Liver (tissue), 3 donors: ENCODE measurements around the gene MELTF.

Source experiments
- CTCF ChIP-seq: fragments of 150-350 bp; IDR thresholded peaks from 2 replicates; pipeline ENCODE4 v1.5.1; 2017; ENCODE audit warnings: improper control_type of control experiment, low read depth, low read length; ENCODE audit not compliant: missing input control
- FOXA1 ChIP-seq: IDR thresholded peaks from 2 replicates; pipeline ENCODE4 v1.6.1; 2016; ENCODE audit warnings: antibody characterized with exemption
- GABPA ChIP-seq, 2 donors: IDR thresholded peaks in 1 of 2; conservative IDR thresholded peaks in 1 of 2; 2 replicates each; pipeline ENCODE4 v1.6.1; 2016; ENCODE audit warnings: antibody characterized with exemption in 2 of 2, mild to moderate bottlenecking in 1 of 2, moderate library complexity in 1 of 2
- HNF4A ChIP-seq, 2 donors: conservative IDR thresholded peaks; 2 replicates each; pipeline ENCODE4 v1.6.1; 2016; ENCODE audit warnings: antibody characterized with exemption in 2 of 2, mild to moderate bottlenecking in 2 of 2
- MAX ChIP-seq: IDR thresholded peaks from 2 replicates; pipeline ENCODE4 v1.6.1; 2016; ENCODE audit warnings: antibody characterized with exemption
- RAD21 ChIP-seq, 2 donors: IDR thresholded peaks; 2 replicates each; pipeline ENCODE4 v1.6.1; 2016; ENCODE audit warnings: antibody characterized with exemption in 2 of 2, mild to moderate bottlenecking in 2 of 2
- RXRA ChIP-seq, 2 donors: IDR thresholded peaks; 2 replicates each; pipeline ENCODE4 v1.6.1; 2017 to 2018; ENCODE audit warnings: antibody characterized with exemption in 2 of 2, mild to moderate bottlenecking in 1 of 2
- SP1 ChIP-seq: IDR thresholded peaks from 2 replicates; pipeline ENCODE4 v1.6.1; 2018; ENCODE audit warnings: antibody characterized with exemption, mild to moderate bottlenecking
- TAF1 ChIP-seq: conservative IDR thresholded peaks from 2 replicates; pipeline ENCODE4 v1.6.1; 2016; ENCODE audit warnings: antibody characterized with exemption, mild to moderate bottlenecking
- YY1 ChIP-seq: IDR thresholded peaks from 2 replicates; pipeline ENCODE4 v1.6.1; 2016; ENCODE audit warnings: antibody characterized with exemption, mild to moderate bottlenecking
- ZBTB33 ChIP-seq: IDR thresholded peaks from 2 replicates; pipeline ENCODE4 v1.6.1; 2016; ENCODE audit warnings: antibody characterized with exemption
- donor health status: healthy.
- donor health status: healthy.

- TF ChIP-seq SP1, result no peak
- TF ChIP-seq CTCF, result no peak
- no peak for TF ChIP-seq HNF4A (conservative IDR thresholded peaks at IDR 0.05)
- TF ChIP-seq RAD21 (IDR thresholded peaks at IDR 0.05), result no peak
- no peak for TF ChIP-seq ZBTB33
- TF ChIP-seq GABPA (IDR thresholded peaks at IDR 0.05 in 1 of 2, conservative IDR thresholded peaks at IDR 0.05 in 1 of 2), result no peak
- TF ChIP-seq YY1, result no peak
- TF ChIP-seq TAF1, result no peak
- no peak for TF ChIP-seq FOXA1
- TF ChIP-seq RXRA (IDR thresholded peaks at IDR 0.05), result no peak
- TF ChIP-seq MAX, result no peak
Measured at GRCh38 chr3:197001106-197001971, 28.3 kb downstream of the MELTF start.
